Caco-2 (cell line): ENCODE data around the gene LBHD1. TPM values are rescaled to one million over a fixed set of nuclear protein-coding genes. Genes with fewer than 3 reads are reported as not detected.
A peak's percentile ranks its signal among the peaks of the same experiment; 100 is the strongest.

Experiments
- BruUV-seq: library from RNA; stranded (reverse); fragments of 400-500 nt; replicated peaks from 2 replicates; lab custom pipeline; 2021; lab: Mats Ljungman, UMichigan
- CTCF ChIA-PET: fragments of 300-600 bp; sonication (Branson Sonifier 250); formaldehyde crosslinking; loops from one replicate; lab custom pipeline; 2022; ENCODE audit warnings: antibody characterized with exemption; lab: Charles Lee
- POLR2A ChIA-PET: fragments of 300-600 bp; sonication (Branson Sonifier 250); formaldehyde crosslinking; loops from one replicate; lab custom pipeline; 2022; ENCODE audit warnings: antibody characterized with exemption; lab: Charles Lee
- DNase-seq, 2 experiments: peaks; one replicate each; pipeline versions ENCODE4 v3.0.0 to v3.0.0-alpha.2; 2020 to 2022
- H3K27me3 ChIP-seq: replicated peaks from 2 replicates; pipeline ENCODE4 v1.6.0; 2011; ENCODE audit warnings: low read length; ENCODE audit not compliant: control insufficient read depth, insufficient read depth
- H3K36me3 ChIP-seq: 2 replicates; pipeline ENCODE4 v1.5.1; 2011; ENCODE audit warnings: low read length; ENCODE audit not compliant: control insufficient read depth, insufficient read depth
- H3K4me1 ChIP-seq: fragments of 250-450 bp; sonication (Bioruptor Pico); 2 replicates; pipeline ENCODE4 v1.5.1; 2020; ENCODE audit warnings: mild to moderate bottlenecking
- H3K4me3 ChIP-seq: 2 replicates; pipeline ENCODE4 v1.5.1; 2011; ENCODE audit warnings: low read depth, mild to moderate bottlenecking, control low read depth, low read length
- H3K9me3 ChIP-seq: fragments of 250-450 bp; sonication (Bioruptor Pico); 2 replicates; pipeline ENCODE4 v1.5.1; 2020; ENCODE audit warnings: mild to moderate bottlenecking, moderate library complexity
- H3K27ac Mint-ChIP-seq: one replicate; pipeline ENCODE4 v1.8.0; 2022; ENCODE audit warnings: mixed read lengths; ENCODE audit not compliant: unreplicated experiment
- H3K27me3 Mint-ChIP-seq: one replicate; pipeline ENCODE4 v1.8.0; 2022; ENCODE audit warnings: mixed read lengths; ENCODE audit not compliant: insufficient read depth, unreplicated experiment
- H3K36me3 Mint-ChIP-seq: one replicate; pipeline ENCODE4 v1.8.0; 2022; ENCODE audit warnings: mild to moderate bottlenecking, mixed read lengths; ENCODE audit not compliant: insufficient read depth, unreplicated experiment
- H3K4me1 Mint-ChIP-seq: one replicate; pipeline ENCODE4 v1.8.0; 2022; ENCODE audit warnings: low read depth, mixed read lengths; ENCODE audit not compliant: unreplicated experiment
- H3K4me3 Mint-ChIP-seq: one replicate; pipeline ENCODE4 v1.8.0; 2022; ENCODE audit warnings: mild to moderate bottlenecking, moderate library complexity, mixed read lengths; ENCODE audit not compliant: unreplicated experiment
- H3K9me3 Mint-ChIP-seq: one replicate; pipeline ENCODE4 v1.8.0; 2022; ENCODE audit warnings: mixed read lengths; ENCODE audit not compliant: unreplicated experiment
- CTCF ChIP-seq, 2 experiments: fragments of 200-600 bp in 1 of 2; IDR thresholded peaks; 1 replicate in 1 of 2; 2 replicates in 1 of 2; pipeline versions ENCODE4 v1.5.1 to v1.8.0; 2011 to 2022; ENCODE audit warnings: antibody characterized with exemption in 1 of 2, control low read depth in 1 of 2, inconsistent platforms in 1 of 2, low read depth in 1 of 2, low read length in 1 of 2, mild to moderate bottlenecking in 1 of 2, moderate library complexity in 1 of 2; ENCODE audit not compliant: insufficient read depth in 1 of 2, severe bottlenecking in 1 of 2, unreplicated experiment in 1 of 2
- intact Hi-C: fragments of 100-400 bp; cut with micrococcal nuclease; formaldehyde crosslinking; loops from one replicate; pipeline ENCODE4 v1.10.0; 2022; ENCODE audit not compliant: unreplicated experiment
- total RNA-seq: library from RNA; stranded (reverse); gene quantifications from 2 replicates; pipeline ENCODE4 v1.2.3, GENCODE V29; 2022

LBHD1 gene
- total RNA-seq, 1 experiment from 2014 or later, result 11.9 TPM

DNA sequence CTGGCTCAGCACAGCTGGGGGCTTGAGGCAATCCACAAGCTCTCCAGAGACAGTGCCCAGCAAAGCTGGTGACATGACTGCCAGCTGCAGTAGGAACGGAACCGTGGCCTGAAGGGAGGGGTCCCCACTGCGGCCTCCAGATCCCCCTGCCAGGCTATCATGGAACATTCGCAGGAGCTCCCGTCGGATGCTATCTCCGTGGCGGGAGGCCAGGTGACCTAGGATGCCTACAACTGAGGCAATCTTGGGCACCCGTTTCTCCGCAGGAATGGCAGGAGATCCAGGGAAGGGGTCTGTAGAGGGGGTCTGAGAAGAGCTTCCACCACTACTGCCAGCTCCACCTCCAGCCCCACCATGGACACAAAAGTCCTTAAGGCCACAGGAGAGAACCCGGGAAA lies 23.1 kb downstream of the LBHD1 start:
- no peak overlapping the region for H3K4me3 Mint-ChIP-seq
- ChIA-PET CTCF (no interaction called here), POLR2A (interaction anchor here (0.6 to 4.5 kb wide), 2 partner anchors 16 to 75 kb away, joined by 3 to 43 read pairs; partner anchors contain the start of genes C11orf98, CSKMT and EEF1G)
- Histone ChIP-seq H3K4me3 (no peak overlapping the region), H3K27me3 (no peaks in the 10 kb centered on the region), H3K4me1 (peaks cover 19% of the 10 kb centered on the region), H3K36me3 (peaks cover 3% of the 10 kb centered on the region; the same call in 1 of the 2 replicates), H3K9me3 (no peaks in the 10 kb centered on the region)
- no peak for TF ChIP-seq CTCF (IDR thresholded peaks at IDR 0.05; ENCODE audit: insufficient read depth in 1 of 2, low read depth in 1 of 2, low read length in 1 of 2, severe bottlenecking in 1 of 2, unreplicated experiment in 1 of 2)
- no peak for DNase-seq
- H3K36me3 Mint-ChIP-seq, result peaks cover 62% of the 10 kb centered on the region
- H3K9me3 Mint-ChIP-seq, result no peaks in the 10 kb centered on the region
- no peak overlapping the region for H3K27ac Mint-ChIP-seq
- no TSS peak for BruUV-seq
- H3K4me1 Mint-ChIP-seq, result peaks cover 7% of the 10 kb centered on the region
- H3K27me3 Mint-ChIP-seq, result no peaks in the 10 kb centered on the region
- intact Hi-C loops, result loop anchor here (5.0 kb wide), 1 partner anchor 37 kb away; the partner anchor contains the start of genes EML3 and ROM1

- no peaks in the 10 kb centered on the region for H3K9me3 Mint-ChIP-seq
- TF ChIP-seq CTCF (IDR thresholded peaks at IDR 0.05; ENCODE audit: insufficient read depth in 1 of 2, low read depth in 1 of 2, low read length in 1 of 2, severe bottlenecking in 1 of 2, unreplicated experiment in 1 of 2), result no peak
- Histone ChIP-seq H3K9me3 (no peaks in the 10 kb centered on the region), H3K4me1 (peaks cover 19% of the 10 kb centered on the region), H3K36me3 (peaks cover 5% of the 10 kb centered on the region; the same call in 1 of the 2 replicates), H3K27me3 (no peaks in the 10 kb centered on the region), H3K4me3 (no peak overlapping the region)
- peaks cover 61% of the 10 kb centered on the region for H3K36me3 Mint-ChIP-seq
- CTCF ChIA-PET, result no interaction called here
- H3K4me3 Mint-ChIP-seq, result no peak overlapping the region
- intact Hi-C loops, result loop anchor here (5.0 kb wide), 1 partner anchor 36 kb away; the partner anchor contains the start of genes EML3 and ROM1
- BruUV-seq, result no TSS peak
- no peaks in the 10 kb centered on the region for H3K27me3 Mint-ChIP-seq
- POLR2A ChIA-PET, result interaction anchor here (0.6 to 4.5 kb wide), 2 partner anchors 17 to 75 kb away, joined by 3 to 43 read pairs; partner anchors contain the start of genes C11orf98, CSKMT and EEF1G
- peaks cover 7% of the 10 kb centered on the region for H3K4me1 Mint-ChIP-seq
- H3K27ac Mint-ChIP-seq, result no peak overlapping the region
- no peak for DNase-seq
Observed at GRCh38 chr11:62648185-62648966, 23.7 kb downstream of the LBHD1 start.

- BruUV-seq, result no TSS peak
- Mint-ChIP-seq H3K27ac (peak overlapping the region; percentile 39), H3K27me3 (no peaks in the 10 kb centered on the region), H3K9me3 (no peaks in the 10 kb centered on the region), H3K4me3 (no peak overlapping the region), H3K4me1 (peaks cover 6% of the 10 kb centered on the region), H3K36me3 (peaks cover 59% of the 10 kb centered on the region)
- H3K9me3 ChIP-seq, result no peaks in the 10 kb centered on the region
- ChIA-PET POLR2A (interaction anchor here (4.5 kb wide), 1 partner anchor 17 kb away, joined by 43 read pairs; the partner anchor contains the start of genes C11orf98 and CSKMT), CTCF (no interaction called here)
- H3K4me3 ChIP-seq, result no peak overlapping the region
- peaks cover 5% of the 10 kb centered on the region for H3K36me3 ChIP-seq
- H3K4me1 ChIP-seq, result peaks cover 19% of the 10 kb centered on the region
- TF ChIP-seq CTCF (IDR thresholded peaks at IDR 0.05; ENCODE audit: insufficient read depth in 1 of 2, low read depth in 1 of 2, low read length in 1 of 2, severe bottlenecking in 1 of 2, unreplicated experiment in 1 of 2), result no peak
- DNase-seq, result no peak
- intact Hi-C loops, result loop anchor here (2.0 to 5.0 kb wide), 3 partner anchors 17 to 57 kb away; partner anchors contain the start of genes C11orf98, CSKMT, EML3 and ROM1
- H3K27me3 ChIP-seq, result no peaks in the 10 kb centered on the region
Observed at GRCh38 chr11:62647609-62648005, 24.5 kb downstream of the LBHD1 start.
